Suprapubic skin (tissue), 4 donors: ENCODE results near the gene PACS2. TPM values are rescaled to one million over a fixed set of nuclear protein-coding genes. Genes with fewer than 3 reads are reported as not detected.

Experiments used
- DNase-seq, 2 donors: peaks; one replicate each; pipeline ENCODE4 v3.0.0-alpha.2; 2019; ENCODE audit warnings: low spot score in 2 of 2
- H3K27ac ChIP-seq: fragments of 200-600 bp; sonication (generic); one replicate; pipeline ENCODE4 v1.5.1; 2019
- H3K27me3 ChIP-seq: fragments of 200-600 bp; sonication (generic); one replicate; pipeline ENCODE4 v1.5.1; 2019
- H3K36me3 ChIP-seq: fragments of 200-600 bp; sonication (generic); one replicate; pipeline ENCODE4 v1.5.1; 2019
- H3K4me1 ChIP-seq: fragments of 200-600 bp; sonication (generic); one replicate; pipeline ENCODE4 v1.5.1; 2019
- H3K4me3 ChIP-seq: fragments of 200-600 bp; sonication (generic); one replicate; pipeline ENCODE4 v1.5.1; 2019; ENCODE audit warnings: mild to moderate bottlenecking
- H3K9me3 ChIP-seq: fragments of 200-600 bp; sonication (generic); one replicate; pipeline ENCODE4 v1.5.1; 2019
- EP300 ChIP-seq: sonication (generic); formaldehyde crosslinking; IDR thresholded peaks from one replicate; pipeline ENCODE4 v1.6.1; 2017; ENCODE audit warnings: antibody characterized with exemption
- POLR2A ChIP-seq, 2 donors: fragments of 450-650 bp; IDR thresholded peaks; one replicate each; pipeline ENCODE4 v1.6.1; 2017; ENCODE audit warnings: antibody characterized with exemption in 2 of 2, mild to moderate bottlenecking in 2 of 2, moderate library complexity in 2 of 2
- POLR2AphosphoS5 ChIP-seq, 3 donors: sonication (generic); formaldehyde crosslinking; IDR thresholded peaks; one replicate each; pipeline ENCODE4 v1.6.1; 2017; ENCODE audit warnings: antibody characterized with exemption in 3 of 3
- WGBS: methylation state at CpG from one replicate; pipeline ENCODE4 v1.1.5; 2018; 5-methylcytosine and 5-hydroxymethylcytosine counted together
- total RNA-seq, 4 donors: library from RNA; depleted of rRNA; stranded (reverse); fragments of >200 nt; gene quantifications; one replicate each; pipeline ENCODE4 v1.1.0, GENCODE V29; 2016
- TF ChIP-seq, protein P1 (sequence below), 2 donors: fragments of 200-600 bp in 1 of 2; fragments of 450-650 bp in 1 of 2; sonication (generic) in 1 of 2; IDR thresholded peaks; one replicate each; pipeline ENCODE4 v1.5.1; 2016 to 2019; ENCODE audit warnings: antibody characterized with exemption in 2 of 2, mild to moderate bottlenecking in 1 of 2, moderate library complexity in 1 of 2

Gene PACS2
- total RNA-seq, 4 donors from 2014 or later: 41.9 to 100 (median 66.6) TPM

DNA sequence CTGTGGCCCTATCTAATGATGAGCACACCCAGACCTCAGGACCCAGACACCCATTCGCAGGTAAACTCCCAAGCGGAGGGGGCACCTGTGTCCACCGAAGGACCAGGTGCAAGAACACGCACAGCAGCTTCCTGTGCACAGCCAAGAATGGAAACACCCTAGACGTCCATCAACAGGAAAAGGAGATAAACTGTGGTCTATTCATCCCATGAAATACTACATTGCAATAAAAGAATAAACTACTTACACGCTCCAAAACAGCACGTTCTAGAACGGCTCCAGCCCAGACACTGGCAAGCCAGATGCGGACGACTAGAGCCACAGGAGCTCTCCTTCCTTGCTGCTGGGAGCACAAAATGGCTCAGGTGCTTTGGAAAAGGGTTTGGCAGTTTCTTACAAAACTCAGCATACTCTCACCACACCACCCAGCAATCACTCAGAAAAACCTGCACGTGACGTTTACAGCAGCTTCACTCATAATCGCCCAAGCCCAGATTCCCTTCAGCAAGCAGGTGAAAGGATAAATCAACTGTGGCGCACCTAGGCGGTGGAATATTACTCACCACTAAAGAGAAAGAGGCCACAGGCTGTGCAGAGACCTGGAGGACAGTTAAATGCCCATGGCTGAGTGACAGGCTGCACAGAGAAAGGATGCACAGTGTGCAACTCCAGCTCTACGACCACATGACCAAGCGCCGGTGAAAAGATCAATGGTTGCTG lies 34.7 kb upstream of the PACS2 start:
- Histone ChIP-seq H3K36me3 (peaks cover 15% of the 10 kb centered on the region), H3K4me1 (peaks cover 8% of the 10 kb centered on the region), H3K27me3 (no peaks in the 10 kb centered on the region), H3K27ac (no peak overlapping the region), H3K4me3 (no peak overlapping the region), H3K9me3 (no peaks in the 10 kb centered on the region)
- TF ChIP-seq POLR2AphosphoS5 (IDR thresholded peaks at IDR 0.05) (no peak), POLR2A (IDR thresholded peaks at IDR 0.05) (no peak), EP300 (no peak)
- TF ChIP-seq, protein P1, sequence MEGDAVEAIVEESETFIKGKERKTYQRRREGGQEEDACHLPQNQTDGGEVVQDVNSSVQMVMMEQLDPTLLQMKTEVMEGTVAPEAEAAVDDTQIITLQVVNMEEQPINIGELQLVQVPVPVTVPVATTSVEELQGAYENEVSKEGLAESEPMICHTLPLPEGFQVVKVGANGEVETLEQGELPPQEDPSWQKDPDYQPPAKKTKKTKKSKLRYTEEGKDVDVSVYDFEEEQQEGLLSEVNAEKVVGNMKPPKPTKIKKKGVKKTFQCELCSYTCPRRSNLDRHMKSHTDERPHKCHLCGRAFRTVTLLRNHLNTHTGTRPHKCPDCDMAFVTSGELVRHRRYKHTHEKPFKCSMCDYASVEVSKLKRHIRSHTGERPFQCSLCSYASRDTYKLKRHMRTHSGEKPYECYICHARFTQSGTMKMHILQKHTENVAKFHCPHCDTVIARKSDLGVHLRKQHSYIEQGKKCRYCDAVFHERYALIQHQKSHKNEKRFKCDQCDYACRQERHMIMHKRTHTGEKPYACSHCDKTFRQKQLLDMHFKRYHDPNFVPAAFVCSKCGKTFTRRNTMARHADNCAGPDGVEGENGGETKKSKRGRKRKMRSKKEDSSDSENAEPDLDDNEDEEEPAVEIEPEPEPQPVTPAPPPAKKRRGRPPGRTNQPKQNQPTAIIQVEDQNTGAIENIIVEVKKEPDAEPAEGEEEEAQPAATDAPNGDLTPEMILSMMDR (IDR thresholded peaks at IDR 0.05): no peak
- WGBS: 90% methylated on average over 18 of the region's 18 CpGs
- no peak for DNase-seq

- no peaks in the 10 kb centered on the region for H3K27me3 ChIP-seq
- TF ChIP-seq, protein P1 (IDR thresholded peaks at IDR 0.05): no peak
- TF ChIP-seq POLR2AphosphoS5 (IDR thresholded peaks at IDR 0.05) (no peak), EP300 (no peak)
Observed at GRCh38 chr14:105280525-105280924, 34.0 kb upstream of the PACS2 start.

GRCh38 chr14:105281371-105282097 lies 33.0 kb upstream of the PACS2 start:
- WGBS: 47% methylated on average over 14 of the region's 23 CpGs
- H3K4me3 ChIP-seq: no peak overlapping the region
- H3K27ac ChIP-seq: no peak overlapping the region
- peaks cover 15% of the 10 kb centered on the region for H3K36me3 ChIP-seq
- H3K27me3 ChIP-seq: no peaks in the 10 kb centered on the region
- peaks cover 8% of the 10 kb centered on the region for H3K4me1 ChIP-seq
- TF ChIP-seq, protein P1 (IDR thresholded peaks at IDR 0.05): peak; percentile 19 to 42
- TF ChIP-seq EP300: no peak
- TF ChIP-seq POLR2AphosphoS5 (IDR thresholded peaks at IDR 0.05): no peak
- TF ChIP-seq POLR2A (IDR thresholded peaks at IDR 0.05): no peak
- no peak for DNase-seq
- no peaks in the 10 kb centered on the region for H3K9me3 ChIP-seq

More at GRCh38 chr14:105280525-105280924, 34.0 kb upstream of the PACS2 start:
- H3K4me3 ChIP-seq: no peak overlapping the region
- peaks cover 15% of the 10 kb centered on the region for H3K36me3 ChIP-seq
- DNase-seq: no peak
- WGBS: 91% methylated on average over 14 of the region's 21 CpGs
- H3K4me1 ChIP-seq: peaks cover 8% of the 10 kb centered on the region
- H3K9me3 ChIP-seq: no peaks in the 10 kb centered on the region
- no peak overlapping the region for H3K27ac ChIP-seq

DNA sequence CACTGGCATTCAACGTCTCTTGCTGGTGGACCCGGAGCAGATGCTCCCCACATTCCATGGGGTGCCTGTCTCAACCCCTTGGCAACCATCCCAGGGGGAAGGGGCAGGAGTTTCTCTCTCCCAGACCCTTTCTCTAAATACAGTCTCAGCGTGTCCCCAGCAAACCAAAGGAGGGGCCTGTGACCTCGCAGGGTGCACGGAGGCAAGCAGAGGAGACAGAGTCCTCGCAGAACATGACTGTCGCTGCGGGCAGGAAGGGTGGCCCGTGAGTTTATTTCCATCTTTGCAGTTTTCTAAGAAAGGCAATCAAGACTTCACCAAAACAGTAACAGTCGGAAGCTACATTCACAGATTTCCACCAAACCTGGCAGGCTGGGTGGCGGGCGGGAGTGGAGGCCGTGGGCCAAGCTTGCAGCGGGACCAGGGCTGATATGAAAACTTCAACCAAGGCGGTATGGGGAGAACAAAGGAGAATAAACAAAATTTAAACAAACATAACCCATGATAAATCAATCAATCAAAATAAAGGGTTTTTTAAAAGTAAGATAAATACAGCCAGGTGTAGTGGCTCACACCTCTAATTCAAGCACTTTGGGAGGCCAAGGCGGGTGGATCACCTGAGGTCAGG lies 32.3 kb upstream of the PACS2 start:
- Histone ChIP-seq H3K4me1 (peaks cover 8% of the 10 kb centered on the region), H3K36me3 (peaks cover 15% of the 10 kb centered on the region), H3K27ac (no peak overlapping the region), H3K9me3 (no peaks in the 10 kb centered on the region), H3K27me3 (no peaks in the 10 kb centered on the region), H3K4me3 (no peak overlapping the region)
- DNase-seq: no peak
- WGBS: 79% methylated on average over 16 of the region's 16 CpGs
- TF ChIP-seq, protein P1 (IDR thresholded peaks at IDR 0.05): no peak
- TF ChIP-seq EP300: no peak

DNA sequence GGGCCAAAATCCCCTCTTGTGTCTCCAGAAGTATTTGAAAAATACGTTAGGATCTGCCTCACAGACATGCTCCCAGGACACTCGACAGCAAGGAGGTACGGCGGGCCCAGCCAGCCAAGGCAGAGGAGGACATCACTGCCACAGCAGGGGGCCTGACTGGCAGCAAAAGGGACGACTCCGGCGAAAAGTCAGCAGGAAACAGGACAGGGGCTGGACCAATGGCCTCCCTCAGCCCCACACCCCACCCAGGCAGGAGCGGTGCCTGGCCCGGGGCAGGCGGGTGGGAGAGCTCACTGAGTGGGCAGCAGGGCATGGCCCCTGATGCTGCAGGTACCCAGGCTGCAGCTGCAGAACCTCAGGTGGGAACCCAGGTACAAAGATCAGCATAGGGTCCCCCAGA lies 31.5 kb upstream of the PACS2 start:
- peaks cover 3% of the 10 kb centered on the region for H3K4me1 ChIP-seq

More for the DNA sequence above, 31.5 kb upstream of the PACS2 start:
- TF ChIP-seq POLR2A (IDR thresholded peaks at IDR 0.05): no peak
- no peak for TF ChIP-seq POLR2AphosphoS5 (IDR thresholded peaks at IDR 0.05)
- no peak for DNase-seq
- no peak overlapping the region for H3K27ac ChIP-seq
- 74% methylated on average over 4 of the region's 10 CpGs for WGBS
- H3K9me3 ChIP-seq: no peaks in the 10 kb centered on the region
- H3K36me3 ChIP-seq: peaks cover 15% of the 10 kb centered on the region
- H3K4me3 ChIP-seq: no peak overlapping the region
- no peaks in the 10 kb centered on the region for H3K27me3 ChIP-seq
